Measurements from ENCODE around the gene ARHGAP44.

DNA sequence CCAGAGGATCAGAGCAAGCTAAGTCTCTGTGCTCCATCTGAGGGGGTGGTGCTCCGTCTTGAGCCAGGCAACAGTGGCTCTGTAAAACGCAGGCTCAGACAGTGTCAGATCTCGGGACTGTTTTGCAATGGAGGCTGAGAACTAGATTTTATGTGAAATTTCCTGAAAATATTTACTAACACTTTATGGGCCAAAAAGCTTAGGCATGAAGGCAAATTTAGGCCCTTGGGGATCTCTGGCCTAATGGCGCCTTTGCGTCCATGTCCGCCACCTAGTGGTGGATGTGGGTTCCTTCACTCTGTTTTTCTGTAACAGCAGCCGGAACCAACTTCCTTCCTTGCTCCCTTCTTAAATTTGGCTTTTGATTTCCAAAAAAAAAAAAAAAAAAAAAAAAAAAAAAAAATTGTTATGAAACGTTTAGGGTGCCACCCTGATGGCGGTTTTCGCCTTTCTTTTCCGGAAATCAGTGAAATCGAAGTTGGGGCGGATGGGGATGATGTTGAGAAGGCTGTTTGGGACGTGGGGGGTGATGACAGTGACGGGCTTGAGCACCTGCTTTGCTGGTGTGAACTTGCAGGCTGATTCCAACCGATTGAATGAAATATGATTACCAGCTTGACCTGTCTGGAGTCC is 242.5 kb downstream of the ARHGAP44 start:
- TF ChIP-seq, protein P1, sequence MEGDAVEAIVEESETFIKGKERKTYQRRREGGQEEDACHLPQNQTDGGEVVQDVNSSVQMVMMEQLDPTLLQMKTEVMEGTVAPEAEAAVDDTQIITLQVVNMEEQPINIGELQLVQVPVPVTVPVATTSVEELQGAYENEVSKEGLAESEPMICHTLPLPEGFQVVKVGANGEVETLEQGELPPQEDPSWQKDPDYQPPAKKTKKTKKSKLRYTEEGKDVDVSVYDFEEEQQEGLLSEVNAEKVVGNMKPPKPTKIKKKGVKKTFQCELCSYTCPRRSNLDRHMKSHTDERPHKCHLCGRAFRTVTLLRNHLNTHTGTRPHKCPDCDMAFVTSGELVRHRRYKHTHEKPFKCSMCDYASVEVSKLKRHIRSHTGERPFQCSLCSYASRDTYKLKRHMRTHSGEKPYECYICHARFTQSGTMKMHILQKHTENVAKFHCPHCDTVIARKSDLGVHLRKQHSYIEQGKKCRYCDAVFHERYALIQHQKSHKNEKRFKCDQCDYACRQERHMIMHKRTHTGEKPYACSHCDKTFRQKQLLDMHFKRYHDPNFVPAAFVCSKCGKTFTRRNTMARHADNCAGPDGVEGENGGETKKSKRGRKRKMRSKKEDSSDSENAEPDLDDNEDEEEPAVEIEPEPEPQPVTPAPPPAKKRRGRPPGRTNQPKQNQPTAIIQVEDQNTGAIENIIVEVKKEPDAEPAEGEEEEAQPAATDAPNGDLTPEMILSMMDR (IDR thresholded peaks at IDR 0.05 in 8 of 11, conservative IDR thresholded peaks at IDR 0.05 in 3 of 11) = peak; percentile 33 to 83 (median 75)
- no peak for TF ChIP-seq POLR2AphosphoS5 (IDR thresholded peaks at IDR 0.05)

Data from spleen (tissue), 7 donors.